CD4-positive, alpha-beta T cell treated with Interleukin-4 for 4 hours (primary cell): Measurements from ENCODE around the gene RUBCN.

Experiments used
- DNase-seq: peaks from one replicate; pipeline ENCODE4 v3.0.0-alpha.2; 2020

The RUBCN gene

GRCh38 chr3:197736491-197737318 lies at the start of gene RUBCN:
TSS of gene RUBCN (minus strand) at chr3:197736904. CDS start at chr3:197736719, 185 bp downstream.
- peak; percentile 94 for DNase-seq

- DNase-seq = no peak
Observed at GRCh38 chr3:197784019-197784585, 47.4 kb upstream of the RUBCN start.

GRCh38 chr3:197782230-197782629 lies 45.5 kb upstream of the RUBCN start:
- DNase-seq = no peak

- DNase-seq = no peak
Observed at GRCh38 chr3:197775317-197775716, 38.6 kb upstream of the RUBCN start.

- DNase-seq = no peak
Observed at GRCh38 chr3:197761784-197762183, 25.1 kb upstream of the RUBCN start.

GRCh38 chr3:197758512-197758911 lies 21.8 kb upstream of the RUBCN start:
- DNase-seq = no peak

GRCh38 chr3:197756704-197757103 lies 20.0 kb upstream of the RUBCN start:
- no peak for DNase-seq

- no peak for DNase-seq
Observed at GRCh38 chr3:197753263-197753662, 16.6 kb upstream of the RUBCN start.

- DNase-seq = no peak
Observed at GRCh38 chr3:197752107-197752506, 15.4 kb upstream of the RUBCN start.

GRCh38 chr3:197750858-197751737 lies 14.4 kb upstream of the RUBCN start:
- DNase-seq = peak; percentile 20

- peak; percentile 57 for DNase-seq
Observed at GRCh38 chr3:197750396-197750831, 13.7 kb upstream of the RUBCN start.

- DNase-seq = peak; percentile 88
Observed at GRCh38 chr3:197749601-197750395, 13.1 kb upstream of the RUBCN start, which contains the start of gene FYTTD1. TSS of gene FYTTD1 (plus strand) at chr3:197749883. CDS start at chr3:197749972, 89 bp downstream.

GRCh38 chr3:197749315-197749600 lies 12.6 kb upstream of the RUBCN start:
- DNase-seq = peak; percentile 53

GRCh38 chr3:197748597-197749314 lies 12.1 kb upstream of the RUBCN start:
- DNase-seq = no peak

GRCh38 chr3:197746801-197747237 lies 10.1 kb upstream of the RUBCN start:
- no peak for DNase-seq

GRCh38 chr3:197746209-197746608 lies 9.5 kb upstream of the RUBCN start:
- no peak for DNase-seq

GRCh38 chr3:197742787-197743186 lies 6.1 kb upstream of the RUBCN start:
- no peak for DNase-seq

- no peak for DNase-seq
Observed at GRCh38 chr3:197737749-197738462, 1.2 kb upstream of the RUBCN start.

GRCh38 chr3:197737319-197737649 lies 580 bp upstream of the RUBCN start:
- no peak for DNase-seq

- DNase-seq = peak; percentile 33
Observed at GRCh38 chr3:197736010-197736490, 654 bp downstream of the RUBCN start.

GRCh38 chr3:197734667-197735318 lies 1.9 kb downstream of the RUBCN start:
- DNase-seq = no peak
